PC-9 (cell line): ENCODE measurements around the gene KLHL25.

Experiments used
- CTCF ChIP-seq: fragments of 200-600 bp; sonication (generic); conservative IDR thresholded peaks from 2 replicates; pipeline ENCODE4 v1.6.1; 2017; ENCODE audit warnings: mixed run types, antibody characterized with exemption, mild to moderate bottlenecking, moderate library complexity
- EZH2 ChIP-seq: fragments of 200-600 bp; sonication (generic); IDR thresholded peaks from 2 replicates; pipeline ENCODE4 v1.8.0; 2017; ENCODE audit warnings: antibody characterized with exemption, low read depth

DNA sequence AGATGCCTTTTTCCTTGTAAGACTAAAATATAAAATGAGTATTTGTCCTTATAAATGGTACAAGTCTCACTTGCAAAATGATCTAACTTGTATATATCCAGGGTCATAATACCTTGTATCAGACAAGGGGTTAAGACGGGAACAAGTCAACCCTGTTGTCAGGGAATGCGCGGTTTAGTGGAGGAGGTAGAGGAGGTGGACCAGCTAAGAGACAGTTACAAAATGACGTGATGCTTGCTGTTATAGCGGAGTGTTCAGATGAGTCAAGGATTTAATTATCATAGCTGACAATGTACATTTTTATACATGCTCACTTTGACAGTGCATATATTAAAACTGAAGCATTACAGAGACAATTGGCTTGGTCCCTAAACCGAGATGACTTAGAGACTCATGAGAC is 26.8 kb upstream of the KLHL25 start:
- TF ChIP-seq CTCF (no peak), EZH2 (no peak)
